Superior temporal gyrus (tissue), 1 donor: ENCODE results near the gene GJB4.

ENCODE experiments used
- DNase-seq: peaks from one replicate; pipeline ENCODE4 v3.0.0-alpha.2; 2016; ENCODE audit errors: extremely low spot score

GJB4 gene

DNA sequence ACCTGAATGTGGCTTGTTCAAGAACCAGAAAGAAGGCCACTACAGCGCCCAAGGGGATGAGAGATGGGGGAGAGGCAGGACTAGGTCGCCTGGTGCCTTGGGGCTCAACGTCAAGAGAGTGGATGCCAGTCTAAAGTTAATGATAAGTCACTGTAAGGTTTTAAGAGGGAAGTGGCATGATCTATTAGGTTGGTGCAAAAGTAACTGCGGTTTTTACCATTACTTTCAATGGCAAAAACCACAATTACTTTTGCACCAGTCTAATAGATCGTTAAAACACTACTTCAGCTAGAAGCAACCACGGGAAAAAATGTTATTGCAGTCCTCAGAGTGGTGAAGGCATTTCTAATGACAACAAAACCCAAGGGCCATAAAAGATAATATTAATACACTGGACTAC lies 18.8 kb downstream of the GJB4 start:
- no peak for DNase-seq

DNA sequence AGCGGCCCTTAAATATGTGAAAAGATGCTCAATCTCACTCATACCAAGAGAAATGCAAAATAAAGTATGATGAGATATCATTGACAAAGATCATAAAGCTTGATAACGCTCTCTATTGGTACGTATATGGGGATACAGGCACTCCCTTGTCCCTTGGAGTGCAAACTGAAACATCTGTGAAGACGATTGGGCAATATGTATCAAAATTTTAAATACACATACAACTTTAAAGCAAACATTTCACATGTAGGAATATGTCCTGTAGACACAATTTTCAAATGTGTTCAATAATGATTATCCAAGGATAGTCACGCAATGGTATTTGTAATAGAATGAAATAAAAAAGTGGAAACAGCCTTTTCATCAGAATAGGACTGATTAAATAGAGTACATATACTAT lies 19.5 kb downstream of the GJB4 start:
- DNase-seq: no peak

DNA sequence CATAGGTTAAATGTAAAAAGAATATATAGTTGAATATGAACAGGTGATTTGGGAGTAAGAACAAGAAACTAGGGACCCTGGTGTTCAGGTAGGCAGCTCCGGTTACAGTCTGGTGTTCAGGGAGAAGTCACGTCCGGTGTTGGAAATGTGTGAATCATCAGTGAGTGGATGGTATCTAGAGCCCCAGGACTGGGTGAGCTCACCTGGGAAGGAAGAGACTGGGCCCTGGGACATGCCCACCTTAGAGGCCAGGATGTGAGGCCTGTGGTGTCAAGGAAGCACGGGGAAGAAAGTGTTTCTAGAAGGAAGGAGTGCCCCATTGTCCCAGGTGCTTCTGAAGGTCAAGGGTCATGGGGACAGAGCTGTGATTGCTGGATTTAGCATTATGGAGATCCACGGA lies 20.0 kb downstream of the GJB4 start:
- DNase-seq: no peak

DNA sequence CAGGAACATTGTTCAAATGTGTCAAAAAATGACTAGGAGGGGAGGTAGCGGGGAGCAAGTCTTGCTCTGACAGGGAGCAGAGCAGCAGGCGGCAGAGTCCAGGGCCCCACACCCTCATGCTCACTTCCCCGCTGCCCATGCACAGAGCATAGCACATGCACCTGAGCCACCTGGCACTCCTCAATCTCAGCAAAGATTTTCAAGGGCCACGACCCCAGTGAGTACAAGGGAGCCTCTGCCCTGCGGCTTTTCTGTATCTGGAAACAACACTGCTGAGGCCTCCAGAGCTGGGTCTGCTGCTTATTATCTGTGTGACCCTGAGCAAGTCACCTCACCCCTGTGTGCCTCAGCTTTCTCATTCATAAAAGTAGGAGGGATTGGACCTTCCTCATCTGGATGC lies 20.4 kb downstream of the GJB4 start:
- DNase-seq: no peak

DNA sequence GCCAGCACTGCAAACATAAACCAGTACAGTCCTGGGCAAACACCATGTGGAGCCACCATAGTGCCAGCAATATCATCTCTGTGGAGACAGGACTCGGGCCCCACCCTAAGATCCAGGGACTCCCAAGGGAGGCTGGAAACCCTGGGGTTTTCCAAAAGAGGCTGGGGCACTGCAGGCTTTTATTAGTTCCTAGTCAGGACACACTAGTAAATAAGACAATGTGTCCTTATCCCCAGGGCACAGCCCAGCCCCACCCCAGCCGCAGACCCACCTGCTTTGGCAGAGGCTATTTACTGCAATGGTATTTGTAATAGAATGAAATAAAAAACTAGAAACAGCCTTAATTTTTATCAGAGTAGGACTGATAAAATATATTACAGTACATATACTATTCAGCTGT lies 21.0 kb downstream of the GJB4 start:
- no peak for DNase-seq

DNA sequence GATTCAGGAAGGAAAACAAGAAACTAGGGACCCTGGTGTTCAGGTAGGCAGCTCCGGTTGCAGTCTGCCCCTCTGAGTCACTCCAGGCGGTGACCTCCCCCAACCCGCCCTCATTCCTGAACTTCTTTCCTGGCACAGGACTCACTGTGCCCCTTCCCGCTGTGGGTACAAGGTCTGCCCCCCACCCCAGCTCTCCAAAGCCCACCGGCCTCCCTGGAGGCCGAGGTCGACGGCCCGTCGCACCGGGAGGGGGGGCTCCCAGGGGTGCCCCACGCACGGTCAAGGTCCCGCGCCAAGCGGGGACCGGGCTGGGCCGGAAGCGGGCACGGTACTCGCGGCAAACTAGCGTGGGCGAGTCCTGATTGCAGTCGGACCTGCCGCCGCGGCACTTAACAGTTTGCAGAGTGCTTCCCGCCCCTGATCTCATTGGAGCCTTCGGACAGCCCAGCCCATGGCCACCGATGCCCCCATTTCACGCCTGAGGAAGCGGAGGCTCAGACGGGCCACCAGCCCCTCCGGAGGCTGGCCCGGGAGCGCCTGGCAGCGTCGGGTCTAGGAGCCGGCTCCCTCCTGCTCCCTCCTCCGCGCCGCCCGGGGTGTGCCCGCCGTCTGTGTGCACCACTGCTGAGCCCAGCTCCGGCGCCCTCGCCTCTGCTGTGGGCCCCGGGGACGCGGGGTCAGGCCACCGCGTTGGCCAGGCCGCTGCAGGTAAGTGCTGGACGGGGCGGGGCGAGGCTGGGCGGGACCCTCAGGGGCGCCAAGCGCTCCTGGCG lies 21.7 kb downstream of the GJB4 start, which contains the start of gene GJB3:
GJB3 (plus strand) TSS at position 144 of the 773 bp plus-strand sequence. CDS start 3,549 bp downstream, outside the sequence.
- no peak for DNase-seq

DNA sequence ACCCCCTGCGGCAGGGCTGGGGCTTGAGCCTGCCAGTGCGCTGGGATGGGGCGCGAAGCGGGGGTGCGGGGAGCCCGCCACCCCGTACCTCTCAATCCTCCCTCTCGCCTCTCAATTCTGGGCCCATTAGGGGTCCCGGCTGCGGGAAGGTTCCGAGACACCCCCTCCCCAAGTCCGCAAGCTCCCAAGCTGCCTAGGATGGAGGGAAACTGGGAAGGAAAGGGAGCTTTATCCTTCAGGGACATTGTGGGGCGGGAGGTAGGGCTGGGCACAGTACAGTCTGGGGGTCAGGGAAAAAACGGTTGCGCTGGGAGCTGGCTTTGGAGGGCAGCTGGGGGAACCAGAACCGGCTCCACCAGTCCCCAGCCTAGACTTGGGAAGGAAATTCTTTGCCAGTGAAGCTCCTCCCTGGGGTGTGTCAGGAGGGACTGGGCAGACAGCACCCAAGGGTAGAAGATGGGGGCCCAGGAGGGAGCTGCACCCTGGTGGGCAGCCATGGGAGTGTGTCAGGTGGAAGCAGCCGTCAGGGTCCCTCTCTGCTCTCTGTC lies 22.4 kb downstream of the GJB4 start:
- no peak for DNase-seq

DNA sequence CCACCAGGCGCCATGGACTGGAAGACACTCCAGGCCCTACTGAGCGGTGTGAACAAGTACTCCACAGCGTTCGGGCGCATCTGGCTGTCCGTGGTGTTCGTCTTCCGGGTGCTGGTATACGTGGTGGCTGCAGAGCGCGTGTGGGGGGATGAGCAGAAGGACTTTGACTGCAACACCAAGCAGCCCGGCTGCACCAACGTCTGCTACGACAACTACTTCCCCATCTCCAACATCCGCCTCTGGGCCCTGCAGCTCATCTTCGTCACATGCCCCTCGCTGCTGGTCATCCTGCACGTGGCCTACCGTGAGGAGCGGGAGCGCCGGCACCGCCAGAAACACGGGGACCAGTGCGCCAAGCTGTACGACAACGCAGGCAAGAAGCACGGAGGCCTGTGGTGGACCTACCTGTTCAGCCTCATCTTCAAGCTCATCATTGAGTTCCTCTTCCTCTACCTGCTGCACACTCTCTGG lies 25.2 kb downstream of the GJB4 start:
- DNase-seq: no peak

DNA sequence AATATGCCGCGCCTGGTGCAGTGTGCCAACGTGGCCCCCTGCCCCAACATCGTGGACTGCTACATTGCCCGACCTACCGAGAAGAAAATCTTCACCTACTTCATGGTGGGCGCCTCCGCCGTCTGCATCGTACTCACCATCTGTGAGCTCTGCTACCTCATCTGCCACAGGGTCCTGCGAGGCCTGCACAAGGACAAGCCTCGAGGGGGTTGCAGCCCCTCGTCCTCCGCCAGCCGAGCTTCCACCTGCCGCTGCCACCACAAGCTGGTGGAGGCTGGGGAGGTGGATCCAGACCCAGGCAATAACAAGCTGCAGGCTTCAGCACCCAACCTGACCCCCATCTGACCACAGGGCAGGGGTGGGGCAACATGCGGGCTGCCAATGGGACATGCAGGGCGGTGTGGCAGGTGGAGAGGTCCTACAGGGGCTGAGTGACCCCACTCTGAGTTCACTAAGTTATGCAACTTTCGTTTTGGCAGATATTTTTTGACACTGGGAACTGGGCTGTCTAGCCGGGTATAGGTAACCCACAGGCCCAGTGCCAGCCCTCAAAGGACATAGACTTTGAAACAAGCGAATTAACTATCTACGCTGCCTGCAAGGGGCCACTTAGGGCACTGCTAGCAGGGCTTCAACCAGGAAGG lies 25.8 kb downstream of the GJB4 start:
- no peak for DNase-seq

DNA sequence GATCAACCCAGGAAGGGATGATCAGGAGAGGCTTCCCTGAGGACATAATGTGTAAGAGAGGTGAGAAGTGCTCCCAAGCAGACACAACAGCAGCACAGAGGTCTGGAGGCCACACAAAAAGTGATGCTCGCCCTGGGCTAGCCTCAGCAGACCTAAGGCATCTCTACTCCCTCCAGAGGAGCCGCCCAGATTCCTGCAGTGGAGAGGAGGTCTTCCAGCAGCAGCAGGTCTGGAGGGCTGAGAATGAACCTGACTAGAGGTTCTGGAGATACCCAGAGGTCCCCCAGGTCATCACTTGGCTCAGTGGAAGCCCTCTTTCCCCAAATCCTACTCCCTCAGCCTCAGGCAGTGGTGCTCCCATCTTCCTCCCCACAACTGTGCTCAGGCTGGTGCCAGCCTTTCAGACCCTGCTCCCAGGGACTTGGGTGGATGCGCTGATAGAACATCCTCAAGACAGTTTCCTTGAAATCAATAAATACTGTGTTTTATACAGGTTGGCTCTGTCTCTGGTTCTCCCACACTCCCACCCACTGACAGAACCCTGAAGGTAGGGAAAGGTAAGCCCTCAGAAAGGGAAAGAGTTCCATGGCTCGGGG lies 26.4 kb downstream of the GJB4 start:
- no peak for DNase-seq

DNA sequence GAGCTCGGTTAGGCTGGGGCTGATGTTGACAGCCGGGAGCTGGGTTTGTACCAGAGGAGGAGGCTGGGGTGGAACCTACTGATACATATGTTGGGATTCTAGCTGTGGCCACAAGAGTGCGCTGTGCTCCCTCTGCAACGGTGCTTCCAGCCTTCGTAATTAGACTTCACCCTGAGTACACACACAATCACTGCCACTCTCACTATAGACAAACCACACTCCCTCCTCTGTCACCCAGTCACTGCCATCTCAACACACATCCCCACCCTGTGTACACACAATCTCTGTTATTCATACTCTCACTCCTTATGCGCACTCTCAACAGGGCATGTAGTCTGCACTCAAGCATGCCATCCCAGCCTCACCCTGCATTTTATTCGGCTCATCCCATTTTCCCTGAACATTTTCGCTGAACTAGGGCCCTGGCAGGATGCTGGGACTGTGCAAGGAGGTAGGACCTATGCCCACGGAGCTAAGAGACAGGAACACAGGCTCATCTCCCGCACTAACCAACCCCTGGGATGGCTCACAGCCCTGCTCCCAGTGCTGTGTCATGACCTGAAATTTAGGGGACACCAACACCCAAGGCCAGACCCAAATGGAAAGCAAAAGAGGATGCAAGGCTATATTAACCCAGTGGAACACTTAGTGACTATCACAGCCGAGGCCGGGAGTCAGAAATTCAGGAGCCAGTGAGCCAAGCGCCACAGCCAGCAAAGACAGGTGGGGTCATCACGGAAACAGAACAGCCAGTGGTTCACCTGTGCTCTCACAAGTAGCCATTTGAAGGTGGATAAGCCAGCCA lies 27.2 kb downstream of the GJB4 start:
- peak; percentile 93 for DNase-seq

DNA sequence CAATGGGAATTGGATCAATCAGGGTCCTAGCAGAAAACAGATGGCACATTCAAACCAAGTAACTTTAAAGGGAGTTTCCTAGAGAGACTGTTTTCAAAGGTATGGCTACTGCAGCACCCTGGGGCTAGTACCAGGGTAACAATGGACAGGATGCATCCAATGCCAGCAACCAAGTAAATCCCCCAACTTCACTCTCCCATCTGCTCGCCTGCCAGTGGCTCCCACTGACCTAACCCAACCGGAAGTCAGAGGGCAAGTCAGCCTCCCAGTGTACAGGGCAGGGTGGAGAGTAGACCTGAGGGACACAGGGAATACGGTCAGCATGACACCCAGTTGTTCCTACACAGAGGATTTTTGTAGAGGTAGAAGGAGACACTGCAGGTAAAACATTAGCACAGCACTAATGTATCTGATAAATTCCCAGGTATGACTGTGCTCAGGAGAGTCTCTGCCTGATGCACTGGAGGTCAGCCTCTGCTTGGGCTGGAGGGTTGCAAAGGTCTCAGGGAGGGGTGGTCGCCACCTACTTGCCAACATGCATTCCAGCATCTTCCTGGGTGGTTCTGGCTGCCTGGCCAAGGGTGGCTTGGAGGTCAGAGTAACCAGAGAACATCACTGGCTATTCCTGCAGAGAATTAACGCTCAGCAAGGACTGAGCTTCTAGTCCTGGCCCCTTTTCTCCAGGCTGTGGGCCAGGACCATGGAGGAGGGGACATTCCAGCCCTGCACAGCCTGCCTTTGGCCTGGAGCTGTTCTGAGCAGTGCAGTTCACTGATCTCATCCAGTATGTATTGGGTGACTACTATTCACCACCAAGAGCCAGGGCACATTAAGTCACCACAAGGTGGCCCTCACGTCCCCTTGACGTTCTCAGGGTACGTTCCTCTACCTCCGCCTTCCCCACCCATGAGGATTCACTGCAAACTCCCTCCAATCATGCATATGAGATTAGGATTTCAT lies 28.2 kb downstream of the GJB4 start:
- no peak for DNase-seq

DNA sequence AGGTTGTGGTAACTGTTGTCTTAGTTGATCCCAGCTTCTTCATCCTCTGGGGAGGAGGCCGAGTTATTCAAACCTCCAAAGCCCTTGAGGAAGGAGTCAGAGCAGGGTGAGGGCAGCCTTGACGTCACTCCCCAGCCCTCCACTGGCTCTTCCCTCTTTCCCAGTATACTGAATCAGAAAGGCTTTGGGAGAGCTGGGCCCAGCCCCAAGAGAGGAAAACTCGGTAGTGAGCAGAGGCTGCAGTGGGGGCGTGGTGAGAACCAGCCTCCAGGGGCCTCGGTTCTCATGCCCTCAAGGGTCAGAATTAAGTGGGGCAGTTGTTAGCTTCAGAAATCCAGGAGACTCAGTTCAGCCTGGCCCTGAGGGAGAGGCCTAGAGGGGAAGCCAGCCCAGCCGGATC lies 31.4 kb downstream of the GJB4 start:
- no peak for DNase-seq

DNA sequence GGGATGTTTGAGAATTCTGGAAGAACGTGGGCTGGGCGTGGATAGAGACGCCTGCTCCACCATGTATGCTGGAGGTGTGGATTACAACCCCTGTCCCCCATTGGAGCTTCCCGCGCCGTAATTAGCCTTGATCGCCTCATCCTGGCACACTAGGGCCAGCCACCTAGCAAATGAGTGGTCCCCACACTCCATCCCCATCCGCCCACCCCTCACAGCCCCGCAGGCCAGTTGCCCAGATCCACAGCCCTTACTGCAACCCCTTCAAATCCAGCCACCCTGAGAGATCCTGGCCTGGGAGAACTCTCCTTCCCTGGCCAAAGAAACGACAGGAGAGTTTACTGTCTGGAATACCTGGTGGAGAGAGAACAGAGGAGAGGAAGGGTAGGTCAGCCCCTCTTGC lies 32.9 kb downstream of the GJB4 start:
- DNase-seq: no peak

DNA sequence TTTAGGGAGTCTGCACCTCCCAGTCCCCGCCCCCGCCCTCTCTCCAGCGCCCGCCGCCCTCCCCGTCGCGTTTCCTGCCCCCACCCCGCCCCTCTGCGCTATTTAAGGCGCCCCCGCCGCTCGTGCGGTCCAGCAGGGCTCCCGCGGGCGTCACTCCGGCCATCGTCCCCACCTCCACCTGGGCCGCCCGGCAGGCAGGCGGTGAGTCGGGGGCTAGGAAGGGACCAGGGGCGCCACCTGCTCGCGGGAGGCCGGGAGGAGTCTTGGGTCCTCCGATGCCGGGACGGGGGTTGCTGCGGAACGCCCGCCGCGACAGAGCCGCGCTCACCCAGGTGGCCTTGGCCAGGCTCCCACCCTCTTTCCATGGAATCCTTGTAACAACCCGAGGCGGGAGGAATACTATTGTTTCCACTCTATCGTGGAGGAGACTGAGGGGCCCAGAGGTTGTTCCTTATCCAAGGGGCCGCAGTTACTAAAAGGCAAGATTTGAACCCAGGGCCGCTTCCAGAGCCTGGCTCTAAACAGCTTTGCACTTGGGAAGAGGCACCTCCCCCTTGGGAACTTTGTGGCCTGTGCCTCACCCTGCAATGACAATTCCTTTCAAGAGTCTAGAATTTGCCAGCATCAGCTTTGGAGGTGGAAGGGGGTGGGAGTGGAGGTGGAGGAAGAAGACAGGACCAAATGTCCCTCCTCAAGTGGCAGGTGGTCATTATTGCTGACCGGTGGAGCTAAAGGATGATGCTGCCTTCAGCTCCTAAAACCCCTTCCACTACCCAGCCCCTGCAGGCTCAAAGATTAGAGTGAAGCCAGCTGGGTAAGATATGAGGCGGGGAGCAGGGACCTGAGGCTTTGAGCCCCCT lies 33.6 kb downstream of the GJB4 start, which contains the start of gene GJA4:
GJA4 (plus strand) TSS at position 132 of the 860 bp plus-strand sequence. CDS start 1,215 bp downstream, outside the sequence.
- DNase-seq: no peak

DNA sequence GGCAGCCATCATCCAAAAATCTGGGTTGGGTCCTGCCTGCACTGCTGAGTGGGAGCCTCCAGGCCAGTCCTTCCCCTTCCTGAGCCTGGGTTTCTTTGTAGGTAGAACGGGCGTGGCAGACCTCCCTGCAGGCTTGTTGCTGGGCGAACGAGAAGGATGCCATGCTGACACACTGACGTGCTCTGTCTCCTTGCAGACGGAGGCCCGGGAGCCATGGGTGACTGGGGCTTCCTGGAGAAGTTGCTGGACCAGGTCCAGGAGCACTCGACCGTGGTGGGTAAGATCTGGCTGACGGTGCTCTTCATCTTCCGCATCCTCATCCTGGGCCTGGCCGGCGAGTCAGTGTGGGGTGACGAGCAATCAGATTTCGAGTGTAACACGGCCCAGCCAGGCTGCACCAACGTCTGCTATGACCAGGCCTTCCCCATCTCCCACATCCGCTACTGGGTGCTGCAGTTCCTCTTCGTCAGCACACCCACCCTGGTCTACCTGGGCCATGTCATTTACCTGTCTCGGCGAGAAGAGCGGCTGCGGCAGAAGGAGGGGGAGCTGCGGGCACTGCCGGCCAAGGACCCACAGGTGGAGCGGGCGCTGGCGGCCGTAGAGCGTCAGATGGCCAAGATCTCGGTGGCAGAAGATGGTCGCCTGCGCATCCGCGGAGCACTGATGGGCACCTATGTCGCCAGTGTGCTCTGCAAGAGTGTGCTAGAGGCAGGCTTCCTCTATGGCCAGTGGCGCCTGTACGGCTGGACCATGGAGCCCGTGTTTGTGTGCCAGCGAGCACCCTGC lies 34.7 kb downstream of the GJB4 start:
- no peak for DNase-seq

DNA sequence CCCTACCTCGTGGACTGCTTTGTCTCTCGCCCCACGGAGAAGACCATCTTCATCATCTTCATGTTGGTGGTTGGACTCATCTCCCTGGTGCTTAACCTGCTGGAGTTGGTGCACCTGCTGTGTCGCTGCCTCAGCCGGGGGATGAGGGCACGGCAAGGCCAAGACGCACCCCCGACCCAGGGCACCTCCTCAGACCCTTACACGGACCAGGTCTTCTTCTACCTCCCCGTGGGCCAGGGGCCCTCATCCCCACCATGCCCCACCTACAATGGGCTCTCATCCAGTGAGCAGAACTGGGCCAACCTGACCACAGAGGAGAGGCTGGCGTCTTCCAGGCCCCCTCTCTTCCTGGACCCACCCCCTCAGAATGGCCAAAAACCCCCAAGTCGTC lies 35.2 kb downstream of the GJB4 start:
- DNase-seq: no peak

DNA sequence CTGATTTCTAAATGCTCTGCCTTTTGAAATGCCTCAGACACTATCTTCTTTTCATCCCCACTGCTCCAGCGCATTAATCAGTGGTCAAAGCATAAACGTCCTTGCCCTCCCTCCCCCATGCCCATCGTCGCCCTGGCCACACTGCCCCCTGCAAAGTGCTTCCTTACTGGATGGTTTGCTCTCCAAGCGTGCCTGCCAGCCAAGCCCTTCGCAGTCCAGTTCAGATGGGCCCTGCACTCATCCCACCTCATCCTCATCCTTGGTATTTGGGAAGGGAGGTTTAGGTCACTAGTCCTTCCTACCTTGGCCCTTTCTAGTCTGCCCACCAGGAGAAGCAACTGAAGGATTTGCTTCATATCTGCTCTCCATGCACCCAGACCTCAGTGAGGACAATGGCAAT lies 36.4 kb downstream of the GJB4 start:
- no peak for DNase-seq

DNA sequence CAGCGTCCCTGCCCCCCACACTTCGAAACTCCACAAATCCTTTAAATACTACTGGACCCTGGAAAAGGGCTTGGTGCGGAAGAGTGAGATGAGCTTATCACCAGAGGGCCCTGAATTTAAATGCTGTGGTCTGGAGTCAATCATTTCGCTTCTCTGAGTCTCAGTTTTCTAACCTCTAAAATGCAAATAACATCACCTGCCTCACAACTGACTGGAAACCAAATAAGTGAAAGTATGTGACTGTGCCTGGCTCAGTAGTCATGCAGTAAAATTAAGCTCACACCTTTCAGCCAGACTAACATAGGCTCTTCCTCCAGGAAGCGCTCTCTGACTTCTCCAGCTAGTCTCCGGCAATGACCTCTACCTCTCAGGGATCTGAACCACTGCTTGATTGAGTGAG lies 37.5 kb downstream of the GJB4 start:
- DNase-seq: no peak
